Left colon (tissue), 2 donors: Measurements from ENCODE around the gene CLP1. TPM values are rescaled to one million over a fixed set of nuclear protein-coding genes. Genes with fewer than 3 reads are reported as not detected.
"Not testable (repeated sequence)": the region's sequence is repeated elsewhere in the genome, so short reads cannot be mapped to it uniquely, and the experiment has no call there.

Experiments used
- ATAC-seq: fragments of 200-7000 bp; cut with Tn5 transposase; one replicate; pipeline ENCODE4 v1.9.1; 2020; ENCODE audit warnings: mild to moderate bottlenecking, moderate library complexity
- DNase-seq, 2 donors: peaks; one replicate each; pipeline ENCODE4 v3.0.0-alpha.2; 2020
- intact Hi-C, 2 donors: fragments of 100-400 bp; cut with DNase I in 1 of 2; cut with micrococcal nuclease in 1 of 2; formaldehyde crosslinking; loops; one replicate each; pipeline versions ENCODE4 v1.11.2 to v1.14.0; 2022; cut with DNase I, micrococcal nuclease
- microRNA-seq, 2 donors: library from miRNA; unstranded; fragments of <30 nt; microRNA quantifications; one replicate each; pipeline versions ENCODE4 v1.1.0 to v1.2.0, GENCODE V29; 2020
- total RNA-seq, 2 donors: library from RNA; stranded (reverse); fragmentation: NEBNext Ultra II Directional; extraction: Animal tissue kit (Norgen Biotek cat#: 25700); gene quantifications; one replicate each; pipeline ENCODE4 v1.2.1, GENCODE V29; 2021
- donor health status: DM: no; HTN: no; CAD: no.
- donor health status: DM: yes; HTN: yes; CAD: no.

CLP1 gene
- total RNA-seq, 2 donors from 2014 or later: 11.4 to 11.8 TPM

DNA sequence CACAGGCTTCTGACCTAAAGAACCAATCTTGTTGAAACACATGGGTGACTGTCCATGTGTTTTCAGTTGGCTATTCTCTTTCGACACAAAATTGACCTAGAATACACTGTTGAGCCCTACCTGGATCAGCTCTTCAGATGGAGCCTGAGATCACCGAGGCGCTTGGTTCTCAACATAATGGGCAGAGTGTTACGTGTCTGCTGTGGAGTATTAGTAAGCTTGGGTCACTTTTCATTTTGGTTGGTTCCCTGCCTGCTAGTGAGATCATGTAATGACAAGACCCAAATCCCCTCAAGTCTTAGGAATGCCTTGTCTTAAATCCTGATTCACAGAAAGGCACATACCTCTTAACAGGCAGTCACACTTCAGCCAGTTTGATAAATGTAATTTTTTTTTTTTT, 45.8 kb downstream of the CLP1 start:
- intact Hi-C loops: no loop called here
- no peak for ATAC-seq

GRCh38 chr11:57704932-57705331, 47.4 kb downstream of the CLP1 start:
- ATAC-seq (no peak), DNase-seq (no peak)
- intact Hi-C loops: no loop called here

More for the DNA sequence above, 45.8 kb downstream of the CLP1 start:
- no peak for DNase-seq

DNA sequence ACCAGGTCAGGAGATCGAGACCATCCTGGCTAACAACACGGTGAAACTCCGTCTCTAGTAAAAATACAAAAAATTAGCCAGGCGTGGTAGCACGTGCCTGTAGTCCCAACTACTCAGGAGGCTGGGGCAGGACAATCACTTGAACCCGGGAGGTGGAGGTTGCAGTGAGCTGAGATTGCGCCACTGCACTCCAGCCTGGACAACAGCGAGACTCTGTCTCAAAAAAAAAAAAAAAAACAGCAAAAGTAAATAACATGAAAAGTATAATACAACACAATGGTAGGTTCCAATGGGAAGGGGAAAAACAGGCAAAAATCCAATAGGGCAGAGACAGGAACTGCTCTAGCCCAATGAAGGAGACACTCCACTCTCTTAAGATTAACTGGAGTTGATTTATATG, 47.9 kb downstream of the CLP1 start:
- ATAC-seq, intact Hi-C loops, DNase-seq: not testable (repeated sequence)

- ATAC-seq (no peak), DNase-seq (no peak)
- intact Hi-C loops: no loop called here
These were observed 52.3 kb downstream of the CLP1 start for GRCh38 chr11:57709802-57710367.

Small RNA genes within 50 kb of the gene (microRNA-seq; reads per million reads assigned to microRNA genes)
- gene MIR130A: 4,408 to 8,712 reads per million in 2 donors

Other genes with a start within 250 kb of the CLP1 start
- 1 to 10 TPM; 6.9 to 9.6 TPM for gene SLC43A3, start 230.6 kb upstream of the CLP1 start, total RNA-seq
- gene RTN4RL2, start 197.2 kb upstream of the CLP1 start, total RNA-seq: under 1 TPM; 0.67 to 0.98 TPM
- gene SLC43A1, start 142.1 kb upstream of the CLP1 start, total RNA-seq: 1 to 10 TPM; 7.1 to 9.6 TPM
- 10 to 100 TPM; 28.6 to 47.4 TPM for gene TIMM10, start 127.0 kb upstream of the CLP1 start, total RNA-seq
- not detected for gene SMTNL1, start 120.2 kb upstream of the CLP1 start, total RNA-seq
- 10 to 100 TPM; 27.6 to 47.2 TPM for gene UBE2L6, start 90.1 kb upstream of the CLP1 start, total RNA-seq
- 10 to 100 TPM; 34.6 to 78.6 TPM for gene SERPING1, start 60.1 kb upstream of the CLP1 start, total RNA-seq
- 1 to 10 TPM in 1 of 2 donors, under 1 TPM in 1; 0.58 to 1.2 TPM for gene YPEL4, start 7.8 kb upstream of the CLP1 start, total RNA-seq
- 10 to 100 TPM; 74.4 to 90.6 TPM for gene ZDHHC5, start 10.4 kb downstream of the CLP1 start, total RNA-seq
- gene MED19, start 54.5 kb downstream of the CLP1 start, total RNA-seq: 10 to 100 TPM; 10.4 to 12.1 TPM
- gene TMX2, start 54.8 kb downstream of the CLP1 start, total RNA-seq: 100 to 1,000 TPM in 1 of 2 donors, 10 to 100 TPM in 1; 93.4 to 132 TPM
- gene SELENOH, start 83.7 kb downstream of the CLP1 start, total RNA-seq: 10 to 100 TPM; 64.0 to 77.4 TPM
- not detected for gene BTBD18, start 94.1 kb downstream of the CLP1 start, total RNA-seq
- gene CTNND1, start 104.0 kb downstream of the CLP1 start, total RNA-seq: 100 to 1,000 TPM; 458 to 553 TPM